Liver (tissue), 9 donors: ENCODE measurements around the gene GMEB2. TPM values are rescaled to one million over a fixed set of nuclear protein-coding genes. Genes with fewer than 3 reads are reported as not detected.

ENCODE experiments used
- DNase-seq: peaks from one replicate; pipeline ENCODE4 v3.0.0-alpha.2; 2017; ENCODE audit warnings: low spot score
- H3K27ac ChIP-seq, 2 donors: one replicate each; pipeline ENCODE4 v1.7.0; 2013; ENCODE audit warnings: inconsistent platforms in 2 of 2, low read length in 2 of 2, control low read depth in 1 of 2, low read depth in 1 of 2, mild to moderate bottlenecking in 1 of 2
- H3K27me3 ChIP-seq, 4 donors: one replicate each; pipeline versions ENCODE4 v1.6.1 to v1.7.0; 2013; ENCODE audit warnings: low read length in 3 of 4, inconsistent platforms in 1 of 4, mild to moderate bottlenecking in 1 of 4, moderate library complexity in 1 of 4; ENCODE audit not compliant: control insufficient read depth in 4 of 4, insufficient read depth in 4 of 4
- H3K36me3 ChIP-seq, 4 donors: one replicate each; pipeline versions ENCODE4 v1.6.1 to v1.7.0; 2013; ENCODE audit warnings: low read length in 3 of 4, mild to moderate bottlenecking in 3 of 4, low read depth in 1 of 4, moderate library complexity in 1 of 4; ENCODE audit not compliant: control insufficient read depth in 4 of 4, insufficient read depth in 3 of 4
- H3K4me1 ChIP-seq, 4 donors: one replicate each; pipeline versions ENCODE4 v1.6.1 to v1.7.0; 2013; ENCODE audit warnings: low read length in 3 of 4, mild to moderate bottlenecking in 3 of 4, moderate library complexity in 1 of 4; ENCODE audit not compliant: control insufficient read depth in 4 of 4, insufficient read depth in 4 of 4
- H3K4me3 ChIP-seq, 3 donors: one replicate each; pipeline versions ENCODE4 v1.6.1 to v1.7.0; 2013; ENCODE audit warnings: low read length in 3 of 3, control low read depth in 1 of 3, low read depth in 1 of 3, mild to moderate bottlenecking in 1 of 3
- H3K9ac ChIP-seq, 2 donors: one replicate each; pipeline ENCODE4 v1.7.0; 2013; ENCODE audit warnings: low read length in 2 of 2, mild to moderate bottlenecking in 2 of 2, moderate library complexity in 2 of 2, control low read depth in 1 of 2, low read depth in 1 of 2
- H3K9me3 ChIP-seq, 4 donors: one replicate each; pipeline versions ENCODE4 v1.6.1 to v1.7.0; 2013; ENCODE audit warnings: low read length in 3 of 4; ENCODE audit not compliant: control insufficient read depth in 4 of 4
- ATF3 ChIP-seq: IDR thresholded peaks from 2 replicates; pipeline ENCODE4 v1.6.1; 2016; ENCODE audit warnings: antibody characterized with exemption
- CTCF ChIP-seq: fragments of 150-350 bp; IDR thresholded peaks from 2 replicates; pipeline ENCODE4 v1.5.1; 2017; ENCODE audit warnings: improper control_type of control experiment, low read depth, low read length; ENCODE audit not compliant: missing input control
- EGR1 ChIP-seq, 2 donors: IDR thresholded peaks; 2 replicates each; pipeline ENCODE4 v1.6.1; 2016 to 2018; ENCODE audit warnings: antibody characterized with exemption in 2 of 2, low read depth in 2 of 2
- FOXA1 ChIP-seq: IDR thresholded peaks from 2 replicates; pipeline ENCODE4 v1.6.1; 2016; ENCODE audit warnings: antibody characterized with exemption
- FOXA2 ChIP-seq: IDR thresholded peaks from 2 replicates; pipeline ENCODE4 v1.6.1; 2016; ENCODE audit warnings: antibody characterized with exemption
- HNF4G ChIP-seq: IDR thresholded peaks from 2 replicates; pipeline ENCODE4 v1.6.1; 2016; ENCODE audit warnings: antibody characterized with exemption
- JUND ChIP-seq, 2 donors: IDR thresholded peaks; 2 replicates each; pipeline ENCODE4 v1.6.1; 2016; ENCODE audit warnings: antibody characterized with exemption in 2 of 2
- NR2F2 ChIP-seq: IDR thresholded peaks from 2 replicates; pipeline ENCODE4 v1.6.1; 2016; ENCODE audit warnings: antibody characterized with exemption
- RAD21 ChIP-seq, 2 donors: IDR thresholded peaks; 2 replicates each; pipeline ENCODE4 v1.6.1; 2016; ENCODE audit warnings: antibody characterized with exemption in 2 of 2, mild to moderate bottlenecking in 2 of 2
- SP1 ChIP-seq: IDR thresholded peaks from 2 replicates; pipeline ENCODE4 v1.6.1; 2018; ENCODE audit warnings: antibody characterized with exemption, mild to moderate bottlenecking
- YY1 ChIP-seq: IDR thresholded peaks from 2 replicates; pipeline ENCODE4 v1.6.1; 2016; ENCODE audit warnings: antibody characterized with exemption, mild to moderate bottlenecking
- ZBTB33 ChIP-seq: IDR thresholded peaks from 2 replicates; pipeline ENCODE4 v1.6.1; 2016; ENCODE audit warnings: antibody characterized with exemption
- WGBS: extraction: QIAGEN DNeasy Blood & Tissue Kit; methylation state at CpG from one replicate; pipeline ENCODE4 v1.1.7; 2013; 5-methylcytosine and 5-hydroxymethylcytosine counted together
- polyA plus RNA-seq, 2 donors: library from polyadenylated mRNA; stranded (reverse) in 1 of 2; unstranded in 1 of 2; fragments of 200-250 nt in 1 of 2; fragments of >200 nt in 1 of 2; fragmentation: Nextera tagmentation in 1 of 2; extraction: Ambion mirVana in 1 of 2; gene quantifications; one replicate each; pipeline versions ENCODE4 v1.2.1 to v1.2.3, GENCODE V29; 2013 to 2015
- total RNA-seq, 2 donors: library from RNA; depleted of rRNA; stranded (reverse); fragments of >200 nt; gene quantifications; one replicate each; pipeline ENCODE4 v1.2.3, GENCODE V29; 2014
- donor health status: healthy.
- donor health status: healthy.
- donor health status: healthy.
- donor health status: healthy.
- donor health status: healthy.

GMEB2 gene
- total and polyA plus RNA-seq, 4 donors = 1.3 to 8.6 (median 5.3) TPM

GRCh38 chr20:63590218-63591146 lies 36.4 kb downstream of the GMEB2 start:
- H3K27me3 ChIP-seq = no peaks in the 10 kb centered on the region
- TF ChIP-seq EGR1 (IDR thresholded peaks at IDR 0.05; ENCODE audit: low read depth in 2 of 2) = no peak
- TF ChIP-seq YY1 = no peak
- TF ChIP-seq RAD21 (IDR thresholded peaks at IDR 0.05) = no peak
- no peak for TF ChIP-seq SP1
- no peak for TF ChIP-seq JUND (IDR thresholded peaks at IDR 0.05)
- no peak for TF ChIP-seq FOXA1
- H3K36me3 ChIP-seq = peaks cover 0 to 44% (median 15%) of the 10 kb centered on the region in 4 donors
- 96% methylated on average over 52 of the region's 52 CpGs for WGBS
- no peak for DNase-seq
- no peak overlapping the region for H3K4me3 ChIP-seq
- H3K9ac ChIP-seq = no peak overlapping the region
- no peak overlapping the region for H3K27ac ChIP-seq
- no peaks in the 10 kb centered on the region for H3K9me3 ChIP-seq
- no peaks in the 10 kb centered on the region for H3K4me1 ChIP-seq

- H3K4me1 ChIP-seq = no peaks in the 10 kb centered on the region
- no peak overlapping the region for H3K4me3 ChIP-seq
- no peaks in the 10 kb centered on the region for H3K27me3 ChIP-seq
- peaks cover 0 to 41% (median 15%) of the 10 kb centered on the region in 4 donors for H3K36me3 ChIP-seq
- DNase-seq = no peak
- H3K9ac ChIP-seq = no peak overlapping the region
- WGBS = 95% methylated on average over 38 of the region's 38 CpGs
- no peak for TF ChIP-seq SP1
- H3K27ac ChIP-seq = no peak overlapping the region
- no peaks in the 10 kb centered on the region for H3K9me3 ChIP-seq
Measured at GRCh38 chr20:63589261-63590217, 37.4 kb downstream of the GMEB2 start.

GRCh38 chr20:63588641-63589041 lies 38.3 kb downstream of the GMEB2 start:
- WGBS = 92% methylated on average over 11 of the region's 11 CpGs
- no peak for DNase-seq
- no peak overlapping the region for H3K4me3 ChIP-seq
- peaks cover 0 to 39% (median 15%) of the 10 kb centered on the region in 4 donors for H3K36me3 ChIP-seq
- no peaks in the 10 kb centered on the region for H3K4me1 ChIP-seq
- no peaks in the 10 kb centered on the region for H3K27me3 ChIP-seq
- H3K27ac ChIP-seq = no peak overlapping the region
- TF ChIP-seq ATF3 = no peak
- no peak for TF ChIP-seq RAD21 (IDR thresholded peaks at IDR 0.05)
- no peak for TF ChIP-seq CTCF
- no peak for TF ChIP-seq FOXA2
- no peak for TF ChIP-seq NR2F2
- TF ChIP-seq FOXA1 = no peak
- TF ChIP-seq SP1 = no peak
- no peak for TF ChIP-seq ZBTB33
- no peak for TF ChIP-seq HNF4G
- no peak for TF ChIP-seq YY1
- no peaks in the 10 kb centered on the region for H3K9me3 ChIP-seq
- H3K9ac ChIP-seq = no peak overlapping the region
